ENCODE measurements around the gene RPS2. TPM values are rescaled to one million over a fixed set of nuclear protein-coding genes. Genes with fewer than 3 reads are reported as not detected.
"Not testable (repeated sequence)": the region's sequence is repeated elsewhere in the genome, so short reads cannot be mapped to it uniquely, and the experiment has no call there.

The RPS2 gene
- total RNA-seq, 1 experiment from 2014 or later = 2,950 TPM

DNA sequence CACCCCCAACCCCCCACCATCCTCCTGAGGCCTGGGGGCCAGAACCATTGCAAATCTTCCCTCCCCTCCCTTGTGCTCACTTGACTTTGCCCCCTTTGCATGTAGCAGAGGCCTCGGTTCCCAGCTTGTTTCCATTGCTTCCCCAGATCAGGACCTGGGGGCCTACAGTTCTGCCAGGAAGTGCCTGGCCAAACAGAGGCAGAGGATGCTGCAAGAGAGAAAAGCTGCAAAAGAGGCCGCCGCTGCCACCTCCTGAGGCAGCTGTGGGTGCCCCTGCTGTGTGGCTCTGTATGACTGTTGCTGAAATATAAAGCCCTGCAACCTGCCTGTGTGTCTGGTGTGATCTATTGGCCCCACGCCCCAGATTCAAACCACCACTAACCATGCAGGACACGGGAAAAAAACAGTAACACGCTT, 3.0 kb downstream of the RPS2 start:
- Mint-ChIP-seq H3K4me3 (ENCODE audit: low read depth, unreplicated experiment) (peak overlapping the region; percentile 74), H3K27ac (ENCODE audit: unreplicated experiment) (peak overlapping the region; percentile 83), H3K4me1 (ENCODE audit: low read depth, unreplicated experiment) (peaks cover 26% of the 10 kb centered on the region), H3K36me3 (ENCODE audit: insufficient read depth, unreplicated experiment) (peaks cover 72% of the 10 kb centered on the region), H3K9me3 (ENCODE audit: low read depth, unreplicated experiment) (no peaks in the 10 kb centered on the region), H3K27me3 (ENCODE audit: unreplicated experiment) (peaks cover 9% of the 10 kb centered on the region)
- BruUV-seq (replicated peaks) = no TSS peak
- TF ChIP-seq, protein P1, sequence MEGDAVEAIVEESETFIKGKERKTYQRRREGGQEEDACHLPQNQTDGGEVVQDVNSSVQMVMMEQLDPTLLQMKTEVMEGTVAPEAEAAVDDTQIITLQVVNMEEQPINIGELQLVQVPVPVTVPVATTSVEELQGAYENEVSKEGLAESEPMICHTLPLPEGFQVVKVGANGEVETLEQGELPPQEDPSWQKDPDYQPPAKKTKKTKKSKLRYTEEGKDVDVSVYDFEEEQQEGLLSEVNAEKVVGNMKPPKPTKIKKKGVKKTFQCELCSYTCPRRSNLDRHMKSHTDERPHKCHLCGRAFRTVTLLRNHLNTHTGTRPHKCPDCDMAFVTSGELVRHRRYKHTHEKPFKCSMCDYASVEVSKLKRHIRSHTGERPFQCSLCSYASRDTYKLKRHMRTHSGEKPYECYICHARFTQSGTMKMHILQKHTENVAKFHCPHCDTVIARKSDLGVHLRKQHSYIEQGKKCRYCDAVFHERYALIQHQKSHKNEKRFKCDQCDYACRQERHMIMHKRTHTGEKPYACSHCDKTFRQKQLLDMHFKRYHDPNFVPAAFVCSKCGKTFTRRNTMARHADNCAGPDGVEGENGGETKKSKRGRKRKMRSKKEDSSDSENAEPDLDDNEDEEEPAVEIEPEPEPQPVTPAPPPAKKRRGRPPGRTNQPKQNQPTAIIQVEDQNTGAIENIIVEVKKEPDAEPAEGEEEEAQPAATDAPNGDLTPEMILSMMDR (IDR thresholded peaks at IDR 0.05; ENCODE audit: unreplicated experiment) = no peak
- intact Hi-C loops (cut with micrococcal nuclease; ENCODE audit: unreplicated experiment) = no loop called here
- CTCF ChIA-PET = no interaction called here
- DNase-seq = no peak

GRCh38 chr16:1960665-1961630, 3.7 kb downstream of the RPS2 start:
- TSS peak; percentile 15 for BruUV-seq (replicated peaks)
- CTCF ChIA-PET = no interaction called here

DNA sequence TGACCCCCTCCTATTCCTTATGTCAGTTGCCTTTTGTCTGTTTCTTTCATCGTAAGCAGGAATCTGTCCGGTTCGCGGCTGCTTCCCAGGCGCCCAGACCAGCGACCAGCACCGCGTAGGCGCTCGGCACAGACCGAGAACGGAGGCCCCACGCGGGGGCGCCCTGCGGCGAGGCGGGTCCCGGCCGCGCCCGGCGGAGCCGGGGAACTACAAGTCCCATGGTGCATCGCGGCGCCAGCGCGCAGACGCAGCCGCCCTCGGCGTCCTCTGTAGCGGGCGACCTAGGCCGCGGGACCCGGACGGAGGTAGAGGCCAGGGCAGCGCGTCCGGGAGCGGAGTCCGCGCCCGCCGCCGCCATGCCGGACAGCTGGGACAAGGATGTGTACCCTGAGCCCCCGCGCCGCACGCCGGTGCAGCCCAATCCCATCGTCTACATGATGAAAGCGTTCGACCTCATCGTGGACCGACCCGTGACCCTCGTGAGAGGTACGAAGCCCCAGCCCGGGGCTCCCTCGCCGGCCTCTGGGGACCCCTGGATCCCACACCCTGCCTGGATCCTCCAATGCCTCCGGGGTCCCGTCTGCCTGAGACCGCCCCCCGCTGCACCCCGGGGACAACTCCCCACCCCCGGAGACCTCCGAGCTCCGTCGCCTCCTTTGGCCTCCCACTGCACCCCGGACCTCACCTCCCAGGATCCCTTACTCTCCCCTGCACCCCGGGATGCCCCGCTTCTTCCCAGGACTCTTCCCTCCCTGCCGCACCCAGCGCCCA, 5.2 kb downstream of the RPS2 start, which contains the start of gene NDUFB10:
NDUFB10 (plus strand) TSS at position 270 of the 771 bp plus-strand sequence; CDS start at position 357, 87 bp downstream.
- intact Hi-C loops (cut with micrococcal nuclease; ENCODE audit: unreplicated experiment) = no loop called here
- CTCF ChIA-PET = no interaction called here
- BruUV-seq (replicated peaks) = no TSS peak
- Mint-ChIP-seq H3K27ac (ENCODE audit: unreplicated experiment) (peak within 1 kb of the TSS; percentile 83), H3K4me1 (ENCODE audit: low read depth, unreplicated experiment) (peaks cover 26% of the 10 kb centered on the region), H3K4me3 (ENCODE audit: low read depth, unreplicated experiment) (peak within 1 kb of the TSS; percentile 74), H3K27me3 (ENCODE audit: unreplicated experiment) (peaks cover 18% of the 10 kb centered on the region), H3K9me3 (ENCODE audit: low read depth, unreplicated experiment) (no peaks in the 10 kb centered on the region), H3K36me3 (ENCODE audit: insufficient read depth, unreplicated experiment) (peaks cover 56% of the 10 kb centered on the region)
- TF ChIP-seq, protein P1 (IDR thresholded peaks at IDR 0.05; ENCODE audit: unreplicated experiment) = peak; percentile 51
- peak; percentile 98 for DNase-seq

More at GRCh38 chr16:1960665-1961630, 3.7 kb downstream of the RPS2 start:
- no peaks in the 10 kb centered on the region for H3K9me3 Mint-ChIP-seq (ENCODE audit: low read depth, unreplicated experiment)
- intact Hi-C loops (cut with micrococcal nuclease; ENCODE audit: unreplicated experiment) = no loop called here
- peaks cover 9% of the 10 kb centered on the region for H3K27me3 Mint-ChIP-seq (ENCODE audit: unreplicated experiment)
- peak overlapping the region; percentile 74 for H3K4me3 Mint-ChIP-seq (ENCODE audit: low read depth, unreplicated experiment)
- peaks cover 71% of the 10 kb centered on the region for H3K36me3 Mint-ChIP-seq (ENCODE audit: insufficient read depth, unreplicated experiment)
- H3K4me1 Mint-ChIP-seq (ENCODE audit: low read depth, unreplicated experiment) = peaks cover 26% of the 10 kb centered on the region
- TF ChIP-seq, protein P1 (IDR thresholded peaks at IDR 0.05; ENCODE audit: unreplicated experiment) = no peak
- no peak for DNase-seq
- H3K27ac Mint-ChIP-seq (ENCODE audit: unreplicated experiment) = peak overlapping the region; percentile 83

GRCh38 chr16:1958715-1959268, 5.8 kb downstream of the RPS2 start:
- Mint-ChIP-seq H3K4me3 (ENCODE audit: low read depth, unreplicated experiment) (peak overlapping the region; percentile 74), H3K36me3 (ENCODE audit: insufficient read depth, unreplicated experiment) (peaks cover 49% of the 10 kb centered on the region), H3K27ac (ENCODE audit: unreplicated experiment) (peak overlapping the region; percentile 83), H3K27me3 (ENCODE audit: unreplicated experiment) (peaks cover 21% of the 10 kb centered on the region), H3K4me1 (ENCODE audit: low read depth, unreplicated experiment) (peaks cover 24% of the 10 kb centered on the region), H3K9me3 (ENCODE audit: low read depth, unreplicated experiment) (no peaks in the 10 kb centered on the region)
- no TSS peak for BruUV-seq (replicated peaks)
- CTCF ChIA-PET = no interaction called here
- intact Hi-C loops (cut with micrococcal nuclease; ENCODE audit: unreplicated experiment) = no loop called here
- no peak for DNase-seq
- TF ChIP-seq, protein P1 (IDR thresholded peaks at IDR 0.05; ENCODE audit: unreplicated experiment) = no peak

DNA sequence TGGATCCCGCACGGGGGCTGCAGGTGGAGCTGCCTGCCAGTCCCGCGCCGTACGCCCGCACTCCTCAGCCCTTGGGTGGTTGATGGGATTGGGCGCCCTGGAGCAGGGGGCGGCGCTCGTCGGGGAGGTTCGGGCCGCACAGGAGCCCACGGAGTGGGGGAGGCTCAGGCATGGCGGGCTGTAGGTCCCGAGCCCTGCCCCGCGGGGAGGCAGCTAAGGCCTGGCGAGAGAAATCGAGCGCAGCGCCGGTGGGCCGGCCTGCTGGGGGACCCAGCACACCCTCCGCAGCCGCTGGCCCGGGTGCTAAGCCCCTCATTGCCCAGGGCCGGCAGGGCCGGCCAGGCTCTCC, 6.5 kb downstream of the RPS2 start:
- DNase-seq; intact Hi-C loops (cut with micrococcal nuclease; ENCODE audit: unreplicated experiment); CTCF ChIA-PET; H3K4me3 Mint-ChIP-seq (ENCODE audit: low read depth, unreplicated experiment); H3K27ac Mint-ChIP-seq (ENCODE audit: unreplicated experiment); BruUV-seq (replicated peaks); H3K9me3 Mint-ChIP-seq (ENCODE audit: low read depth, unreplicated experiment): not testable (repeated sequence)
- peaks cover 21% of the 10 kb centered on the region for H3K27me3 Mint-ChIP-seq (ENCODE audit: unreplicated experiment)
- peaks cover 43% of the 10 kb centered on the region for H3K36me3 Mint-ChIP-seq (ENCODE audit: insufficient read depth, unreplicated experiment)
- peaks cover 17% of the 10 kb centered on the region for H3K4me1 Mint-ChIP-seq (ENCODE audit: low read depth, unreplicated experiment)

DNA sequence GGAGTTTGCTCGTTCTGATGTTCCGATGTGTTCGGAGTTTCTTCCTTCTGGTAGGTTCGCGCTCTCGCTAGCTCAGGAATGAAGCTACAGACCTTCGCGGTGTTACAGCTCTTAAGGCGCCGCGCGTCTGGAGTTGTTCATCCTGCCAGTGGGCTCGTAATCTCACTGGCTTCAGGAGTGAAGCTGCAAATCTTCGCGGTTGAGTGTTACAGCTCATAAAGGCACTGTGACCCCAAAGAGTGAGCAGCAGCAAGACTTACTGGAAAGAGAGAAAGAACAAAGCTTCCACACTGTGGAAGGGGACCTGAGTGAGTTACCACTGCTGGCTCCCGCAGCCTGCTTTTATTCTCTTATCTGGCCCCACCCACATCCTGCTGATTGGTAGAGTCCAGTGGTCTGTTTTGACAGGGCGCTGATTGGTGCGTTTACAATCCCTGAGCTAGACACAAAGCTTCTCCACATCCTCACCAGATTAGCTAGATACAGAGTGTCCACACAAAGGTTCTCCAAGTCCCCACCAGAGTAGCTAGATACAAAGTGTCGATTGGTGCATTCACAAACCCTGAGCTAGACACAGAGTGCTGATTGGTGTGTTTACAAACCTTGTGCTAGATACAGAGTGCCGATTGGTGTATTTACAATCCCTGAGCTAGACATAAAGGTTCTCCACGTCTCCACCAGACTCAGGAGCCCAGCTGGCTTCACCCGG, 7.0 kb downstream of the RPS2 start:
- CTCF ChIA-PET = interaction anchor here (1.0 kb wide), 1 partner anchor 14 kb away, joined by 3 read pairs; the partner anchor contains the start of gene MSRB1
- BruUV-seq (replicated peaks); H3K9me3 Mint-ChIP-seq (ENCODE audit: low read depth, unreplicated experiment); H3K27ac Mint-ChIP-seq (ENCODE audit: unreplicated experiment); DNase-seq; H3K4me3 Mint-ChIP-seq (ENCODE audit: low read depth, unreplicated experiment); intact Hi-C loops (cut with micrococcal nuclease; ENCODE audit: unreplicated experiment): not testable (repeated sequence)
- Mint-ChIP-seq H3K27me3 (ENCODE audit: unreplicated experiment) (peaks cover 21% of the 10 kb centered on the region), H3K4me1 (ENCODE audit: low read depth, unreplicated experiment) (peaks cover 12% of the 10 kb centered on the region), H3K36me3 (ENCODE audit: insufficient read depth, unreplicated experiment) (peaks cover 37% of the 10 kb centered on the region)

All from Calu3 (cell line).